Astrocyte (in vitro differentiated cells and primary cell): ENCODE results near the gene MMP19.

Source experiments
- EZH2 ChIP-seq: IDR thresholded peaks from 2 replicates; pipeline ENCODE4 v1.6.1; 2012; ENCODE audit warnings: mild to moderate bottlenecking, low read length, inconsistent platforms; ENCODE audit not compliant: insufficient read depth
- TF ChIP-seq, protein P1 (sequence below): IDR thresholded peaks from 2 replicates; pipeline ENCODE4 v1.5.1; 2011; ENCODE audit warnings: low read depth, mild to moderate bottlenecking, inconsistent platforms, low read length, moderate library complexity; ENCODE audit not compliant: insufficient read depth

DNA sequence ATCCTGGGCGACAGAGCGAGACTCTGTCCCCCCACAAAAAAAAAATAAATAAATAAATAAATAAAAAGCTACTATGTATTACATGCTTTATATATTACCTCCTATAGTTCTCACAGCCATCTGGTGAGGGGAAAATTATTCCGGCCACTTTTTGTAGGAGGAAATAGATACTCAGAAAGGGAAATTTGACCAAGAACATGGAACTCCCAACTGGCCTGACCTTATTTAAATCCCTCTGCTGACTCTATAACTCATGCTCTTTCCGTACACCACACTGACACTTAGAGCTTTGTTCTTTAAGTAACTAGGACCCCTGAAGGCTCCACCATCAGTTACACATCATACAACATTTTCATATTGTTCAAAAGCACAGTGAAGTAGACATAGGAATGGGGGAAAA, 2.2 kb upstream of the MMP19 start:
- TF ChIP-seq, protein P1, sequence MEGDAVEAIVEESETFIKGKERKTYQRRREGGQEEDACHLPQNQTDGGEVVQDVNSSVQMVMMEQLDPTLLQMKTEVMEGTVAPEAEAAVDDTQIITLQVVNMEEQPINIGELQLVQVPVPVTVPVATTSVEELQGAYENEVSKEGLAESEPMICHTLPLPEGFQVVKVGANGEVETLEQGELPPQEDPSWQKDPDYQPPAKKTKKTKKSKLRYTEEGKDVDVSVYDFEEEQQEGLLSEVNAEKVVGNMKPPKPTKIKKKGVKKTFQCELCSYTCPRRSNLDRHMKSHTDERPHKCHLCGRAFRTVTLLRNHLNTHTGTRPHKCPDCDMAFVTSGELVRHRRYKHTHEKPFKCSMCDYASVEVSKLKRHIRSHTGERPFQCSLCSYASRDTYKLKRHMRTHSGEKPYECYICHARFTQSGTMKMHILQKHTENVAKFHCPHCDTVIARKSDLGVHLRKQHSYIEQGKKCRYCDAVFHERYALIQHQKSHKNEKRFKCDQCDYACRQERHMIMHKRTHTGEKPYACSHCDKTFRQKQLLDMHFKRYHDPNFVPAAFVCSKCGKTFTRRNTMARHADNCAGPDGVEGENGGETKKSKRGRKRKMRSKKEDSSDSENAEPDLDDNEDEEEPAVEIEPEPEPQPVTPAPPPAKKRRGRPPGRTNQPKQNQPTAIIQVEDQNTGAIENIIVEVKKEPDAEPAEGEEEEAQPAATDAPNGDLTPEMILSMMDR, result no peak
- TF ChIP-seq EZH2, result no peak
